ENCODE results near the gene ADAM33.

ADAM33 gene

GRCh38 chr20:3673221-3674070, 8.4 kb downstream of the ADAM33 start:
- in situ Hi-C loops (cut with HindIII; ENCODE audit: low pct_ligation_motif_present, low pct_unique_long_range_greater_than_20kb, low sequenced_read_pairs): no loop called here
- DNase-seq: no peak

GRCh38 chr20:3672547-3673171, 9.2 kb downstream of the ADAM33 start:
- in situ Hi-C loops (cut with HindIII; ENCODE audit: low pct_ligation_motif_present, low pct_unique_long_range_greater_than_20kb, low sequenced_read_pairs): no loop called here

GRCh38 chr20:3671986-3672546, 9.7 kb downstream of the ADAM33 start:
- DNase-seq: no peak
- in situ Hi-C loops (cut with HindIII; ENCODE audit: low pct_ligation_motif_present, low pct_unique_long_range_greater_than_20kb, low sequenced_read_pairs): no loop called here

More at GRCh38 chr20:3672547-3673171, 9.2 kb downstream of the ADAM33 start:
- no peak for DNase-seq

- in situ Hi-C loops (cut with HindIII; ENCODE audit: low pct_ligation_motif_present, low pct_unique_long_range_greater_than_20kb, low sequenced_read_pairs): no loop called here
- no peak for DNase-seq
These were observed 10.9 kb downstream of the ADAM33 start for GRCh38 chr20:3670945-3671344.

- no peak for DNase-seq
- in situ Hi-C loops (cut with HindIII; ENCODE audit: low pct_ligation_motif_present, low pct_unique_long_range_greater_than_20kb, low sequenced_read_pairs): no loop called here
These were observed 11.3 kb downstream of the ADAM33 start for GRCh38 chr20:3670511-3670910.

GRCh38 chr20:3669710-3670367, 12.0 kb downstream of the ADAM33 start:
- DNase-seq: no peak
- in situ Hi-C loops (cut with HindIII; ENCODE audit: low pct_ligation_motif_present, low pct_unique_long_range_greater_than_20kb, low sequenced_read_pairs): no loop called here

GRCh38 chr20:3667434-3668037, 14.3 kb downstream of the ADAM33 start:
- DNase-seq: no peak
- in situ Hi-C loops (cut with HindIII; ENCODE audit: low pct_ligation_motif_present, low pct_unique_long_range_greater_than_20kb, low sequenced_read_pairs): no loop called here

- in situ Hi-C loops (cut with HindIII; ENCODE audit: low pct_ligation_motif_present, low pct_unique_long_range_greater_than_20kb, low sequenced_read_pairs): no loop called here
These were observed 18.0 kb downstream of the ADAM33 start for GRCh38 chr20:3663858-3664257.

GRCh38 chr20:3663031-3663701, 18.6 kb downstream of the ADAM33 start, which contains the start of gene GFRA4:
TSS of gene GFRA4 (minus strand) at chr20:3663399. CDS start at chr20:3663399, 0 bp downstream.
- DNase-seq: no peak
- in situ Hi-C loops (cut with HindIII; ENCODE audit: low pct_ligation_motif_present, low pct_unique_long_range_greater_than_20kb, low sequenced_read_pairs): no loop called here

More at GRCh38 chr20:3663858-3664257, 18.0 kb downstream of the ADAM33 start:
- DNase-seq: no peak

GRCh38 chr20:3661814-3662665, 19.8 kb downstream of the ADAM33 start:
- in situ Hi-C loops (cut with HindIII; ENCODE audit: low pct_ligation_motif_present, low pct_unique_long_range_greater_than_20kb, low sequenced_read_pairs): no loop called here
- no peak for DNase-seq

- DNase-seq: no peak
These were observed 20.6 kb downstream of the ADAM33 start for GRCh38 chr20:3661060-3661813.

GRCh38 chr20:3660262-3661059, 21.3 kb downstream of the ADAM33 start:
- DNase-seq: no peak
- in situ Hi-C loops (cut with HindIII; ENCODE audit: low pct_ligation_motif_present, low pct_unique_long_range_greater_than_20kb, low sequenced_read_pairs): no loop called here

More at GRCh38 chr20:3661060-3661813, 20.6 kb downstream of the ADAM33 start:
- in situ Hi-C loops (cut with HindIII; ENCODE audit: low pct_ligation_motif_present, low pct_unique_long_range_greater_than_20kb, low sequenced_read_pairs): no loop called here

- in situ Hi-C loops (cut with HindIII; ENCODE audit: low pct_ligation_motif_present, low pct_unique_long_range_greater_than_20kb, low sequenced_read_pairs): no loop called here
These were observed 22.1 kb downstream of the ADAM33 start for GRCh38 chr20:3659492-3660261.

GRCh38 chr20:3658716-3659491, 22.9 kb downstream of the ADAM33 start:
- DNase-seq: no peak
- in situ Hi-C loops (cut with HindIII; ENCODE audit: low pct_ligation_motif_present, low pct_unique_long_range_greater_than_20kb, low sequenced_read_pairs): no loop called here

More at GRCh38 chr20:3659492-3660261, 22.1 kb downstream of the ADAM33 start:
- no peak for DNase-seq
